Measurements from ENCODE around the gene ABCB1.
"Not testable (repeated sequence)": the region's sequence is repeated elsewhere in the genome, so short reads cannot be mapped to it uniquely, and the experiment has no call there.

ABCB1 gene

DNA sequence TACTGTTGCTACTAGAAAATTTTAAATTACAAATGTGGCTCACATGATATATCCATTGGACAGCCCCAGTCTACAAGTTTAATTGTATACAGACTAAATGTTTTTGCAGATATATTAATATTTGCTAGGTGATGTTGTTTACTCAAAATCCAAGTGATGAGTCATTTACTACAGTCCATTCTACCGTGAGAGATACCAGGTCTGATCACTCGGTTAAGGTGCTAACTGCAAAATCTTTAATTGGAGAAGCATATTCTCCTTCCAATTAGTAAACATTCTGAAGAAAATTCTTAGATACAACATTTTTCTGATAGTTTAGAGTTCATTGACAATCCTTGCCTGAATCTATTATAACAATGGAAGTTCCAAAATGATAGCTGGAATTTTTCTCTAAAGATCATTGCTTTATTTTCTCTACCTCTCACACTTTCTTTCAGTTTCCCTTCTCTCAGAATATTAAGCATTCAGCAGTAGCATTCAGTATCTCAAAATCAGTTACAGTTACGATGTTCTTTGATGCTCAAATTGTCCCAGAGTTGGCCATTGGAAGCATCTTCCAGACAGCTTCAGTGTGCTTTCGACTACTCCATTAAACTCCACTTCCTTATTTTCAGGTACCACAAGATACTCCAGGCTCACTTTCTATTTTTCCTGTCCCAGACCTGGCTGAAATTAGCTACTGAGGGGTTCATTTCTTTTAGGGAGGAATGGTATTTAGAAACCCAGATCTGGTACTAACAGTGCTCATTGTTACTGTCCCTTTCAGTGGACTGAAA lies 2.3 kb downstream of the ABCB1 start:
- peaks cover 22% of the 10 kb centered on the region for H3K4me1 Mint-ChIP-seq (ENCODE audit: low read depth)
- H3K27ac Mint-ChIP-seq, result no peak overlapping the region
- DNase-seq (ENCODE audit: low spot score), result no peak
- H3K4me3 Mint-ChIP-seq, result no peak overlapping the region
- no peaks in the 10 kb centered on the region for H3K36me3 Mint-ChIP-seq (ENCODE audit: low read depth)
- H3K9me3 Mint-ChIP-seq, result no peaks in the 10 kb centered on the region
- peaks cover 36% of the 10 kb centered on the region for H3K27me3 Mint-ChIP-seq (ENCODE audit: low read depth)

DNA sequence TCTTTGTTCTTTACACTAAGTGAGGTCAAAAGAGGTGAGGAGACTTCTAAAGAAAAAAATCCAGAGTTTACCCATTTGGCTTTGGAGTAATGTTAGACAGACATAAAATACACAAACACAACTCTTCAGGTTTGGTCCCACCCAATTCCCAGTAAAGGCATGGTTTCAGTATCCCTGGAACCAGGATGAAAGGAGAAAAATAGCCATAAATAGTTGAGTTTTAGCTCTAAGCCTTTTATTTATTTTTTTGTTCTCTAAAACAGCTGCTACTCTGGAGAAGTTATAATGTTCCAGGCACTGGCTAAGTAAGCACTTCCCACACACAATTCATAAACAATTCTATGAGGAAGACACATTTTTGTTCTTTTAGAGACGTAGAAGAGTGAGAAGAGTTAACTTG lies 4.0 kb downstream of the ABCB1 start:
- DNase-seq (ENCODE audit: low spot score), result no peak
- no peak overlapping the region for H3K27ac Mint-ChIP-seq
- no peaks in the 10 kb centered on the region for H3K9me3 Mint-ChIP-seq
- no peak overlapping the region for H3K4me3 Mint-ChIP-seq
- H3K36me3 Mint-ChIP-seq (ENCODE audit: low read depth), result no peaks in the 10 kb centered on the region
- H3K4me1 Mint-ChIP-seq (ENCODE audit: low read depth), result peaks cover 20% of the 10 kb centered on the region
- peaks cover 25% of the 10 kb centered on the region for H3K27me3 Mint-ChIP-seq (ENCODE audit: low read depth)

GRCh38 chr7:87596136-87596535 lies 4.5 kb downstream of the ABCB1 start:
- Mint-ChIP-seq H3K4me3 (no peak overlapping the region), H3K36me3 (ENCODE audit: low read depth) (no peaks in the 10 kb centered on the region), H3K4me1 (ENCODE audit: low read depth) (peaks cover 20% of the 10 kb centered on the region), H3K27me3 (ENCODE audit: low read depth) (peaks cover 21% of the 10 kb centered on the region), H3K27ac (no peak overlapping the region), H3K9me3 (no peaks in the 10 kb centered on the region)
- DNase-seq (ENCODE audit: low spot score), result no peak

- Mint-ChIP-seq H3K9me3 (no peaks in the 10 kb centered on the region), H3K4me3 (no peak overlapping the region), H3K4me1 (ENCODE audit: low read depth) (no peaks in the 10 kb centered on the region), H3K27me3 (ENCODE audit: low read depth) (peaks cover 2% of the 10 kb centered on the region), H3K27ac (no peak overlapping the region), H3K36me3 (ENCODE audit: low read depth) (no peaks in the 10 kb centered on the region)
- no peak for DNase-seq (ENCODE audit: low spot score)
Measured at GRCh38 chr7:87592300-87592699, 8.4 kb downstream of the ABCB1 start.

DNA sequence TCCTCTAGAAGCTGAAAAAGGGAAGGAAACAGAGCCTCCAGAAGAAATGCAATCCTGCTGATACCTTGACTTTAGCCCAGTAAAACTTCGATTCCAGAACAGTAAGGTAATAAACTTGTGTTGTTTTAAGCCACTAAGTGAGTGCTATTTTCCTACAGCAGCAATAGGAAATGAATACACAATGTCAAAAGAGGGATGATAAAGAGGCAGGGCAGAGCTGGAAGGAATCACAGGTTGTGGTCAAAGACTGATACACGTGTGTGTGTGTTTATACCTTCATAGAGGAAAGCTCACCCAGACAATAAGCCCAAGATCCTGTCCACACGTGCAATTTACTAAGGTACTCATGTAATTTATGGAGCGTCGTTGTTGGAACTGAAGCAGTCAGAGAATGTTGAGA lies 9.5 kb downstream of the ABCB1 start:
- no peak for DNase-seq (ENCODE audit: low spot score)
- peaks cover 4% of the 10 kb centered on the region for H3K4me1 Mint-ChIP-seq (ENCODE audit: low read depth)
- no peaks in the 10 kb centered on the region for H3K36me3 Mint-ChIP-seq (ENCODE audit: low read depth)
- H3K4me3 Mint-ChIP-seq, result no peak overlapping the region
- no peaks in the 10 kb centered on the region for H3K9me3 Mint-ChIP-seq
- H3K27ac Mint-ChIP-seq, result no peak overlapping the region
- H3K27me3 Mint-ChIP-seq (ENCODE audit: low read depth), result no peaks in the 10 kb centered on the region

DNA sequence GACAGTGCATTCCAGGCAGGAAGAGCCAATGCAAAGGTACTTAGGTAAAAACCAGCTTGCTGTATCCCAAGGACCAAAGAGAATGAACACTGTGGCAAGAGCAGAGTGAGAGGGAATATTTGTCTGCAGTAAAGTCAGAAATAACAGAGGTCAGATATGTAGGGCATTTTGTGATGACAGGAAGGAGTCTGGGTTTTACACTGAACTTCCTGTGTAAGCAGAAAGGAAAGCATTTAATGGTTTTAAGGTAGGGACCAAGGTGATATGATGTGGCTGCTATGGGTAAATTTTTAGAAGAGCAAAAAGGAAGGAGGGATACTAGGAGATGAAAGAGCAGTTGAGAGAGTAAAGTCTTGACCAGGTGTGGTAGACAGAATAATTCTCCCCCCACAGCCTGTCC lies 10.1 kb downstream of the ABCB1 start:
- no peak overlapping the region for H3K4me3 Mint-ChIP-seq
- H3K4me1 Mint-ChIP-seq (ENCODE audit: low read depth), result peaks cover 7% of the 10 kb centered on the region
- no peaks in the 10 kb centered on the region for H3K36me3 Mint-ChIP-seq (ENCODE audit: low read depth)
- H3K27ac Mint-ChIP-seq, result no peak overlapping the region
- H3K27me3 Mint-ChIP-seq (ENCODE audit: low read depth), result no peaks in the 10 kb centered on the region
- DNase-seq (ENCODE audit: low spot score), result no peak
- no peaks in the 10 kb centered on the region for H3K9me3 Mint-ChIP-seq

- Mint-ChIP-seq H3K27me3 (ENCODE audit: low read depth) (no peaks in the 10 kb centered on the region), H3K27ac (no peak overlapping the region), H3K4me1 (ENCODE audit: low read depth) (peaks cover 7% of the 10 kb centered on the region), H3K36me3 (ENCODE audit: low read depth) (no peaks in the 10 kb centered on the region), H3K9me3 (no peaks in the 10 kb centered on the region), H3K4me3 (no peak overlapping the region)
- DNase-seq (ENCODE audit: low spot score), result no peak
Measured at GRCh38 chr7:87589631-87590030, 11.1 kb downstream of the ABCB1 start.

DNA sequence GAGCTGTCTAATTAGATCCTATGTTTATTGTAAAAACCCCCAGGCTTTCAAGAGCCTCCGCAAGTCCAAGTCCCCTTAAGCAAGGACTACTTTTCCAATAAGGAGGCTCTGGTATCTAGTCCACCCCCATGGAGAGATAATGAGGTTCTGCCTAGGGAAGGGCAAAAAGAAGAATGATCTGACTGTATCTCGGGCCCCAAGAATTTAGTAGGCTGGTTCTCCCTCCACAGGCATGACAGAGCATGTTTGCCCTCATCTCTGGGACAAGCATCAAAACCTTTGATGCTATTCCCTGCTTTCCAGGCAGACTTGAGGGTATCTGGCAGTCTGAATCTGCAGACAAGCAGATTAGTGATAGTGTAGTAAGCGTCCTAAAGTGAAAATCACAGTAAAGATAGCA lies 19.0 kb downstream of the ABCB1 start:
- DNase-seq (ENCODE audit: low spot score), result no peak
- Mint-ChIP-seq H3K27me3 (ENCODE audit: low read depth) (no peaks in the 10 kb centered on the region), H3K27ac (no peak overlapping the region), H3K36me3 (ENCODE audit: low read depth) (no peaks in the 10 kb centered on the region), H3K4me1 (ENCODE audit: low read depth) (peaks cover 7% of the 10 kb centered on the region), H3K9me3 (peaks cover 4% of the 10 kb centered on the region), H3K4me3 (no peak overlapping the region)

GRCh38 chr7:87580636-87581035 lies 20.0 kb downstream of the ABCB1 start:
- Mint-ChIP-seq H3K36me3 (ENCODE audit: low read depth) (no peaks in the 10 kb centered on the region), H3K27me3 (ENCODE audit: low read depth) (no peaks in the 10 kb centered on the region), H3K4me1 (ENCODE audit: low read depth) (no peaks in the 10 kb centered on the region), H3K27ac (no peak overlapping the region), H3K9me3 (peaks cover 4% of the 10 kb centered on the region), H3K4me3 (no peak overlapping the region)
- DNase-seq (ENCODE audit: low spot score), result no peak

- H3K27ac Mint-ChIP-seq, result no peak overlapping the region
- no peak for DNase-seq (ENCODE audit: low spot score)
- peaks cover 3% of the 10 kb centered on the region for H3K4me1 Mint-ChIP-seq (ENCODE audit: low read depth)
- H3K27me3 Mint-ChIP-seq (ENCODE audit: low read depth), result no peaks in the 10 kb centered on the region
- no peak overlapping the region for H3K4me3 Mint-ChIP-seq
- H3K9me3 Mint-ChIP-seq, result peaks cover 4% of the 10 kb centered on the region
- no peaks in the 10 kb centered on the region for H3K36me3 Mint-ChIP-seq (ENCODE audit: low read depth)
Measured at GRCh38 chr7:87575521-87575920, 25.2 kb downstream of the ABCB1 start.

- no peak overlapping the region for H3K4me3 Mint-ChIP-seq
- no peaks in the 10 kb centered on the region for H3K36me3 Mint-ChIP-seq (ENCODE audit: low read depth)
- H3K27ac Mint-ChIP-seq, result no peak overlapping the region
- no peaks in the 10 kb centered on the region for H3K27me3 Mint-ChIP-seq (ENCODE audit: low read depth)
- H3K4me1 Mint-ChIP-seq (ENCODE audit: low read depth), result peaks cover 3% of the 10 kb centered on the region
- peaks cover 2% of the 10 kb centered on the region for H3K9me3 Mint-ChIP-seq
- DNase-seq (ENCODE audit: low spot score), result no peak
Measured at GRCh38 chr7:87574630-87575029, 26.1 kb downstream of the ABCB1 start.

DNA sequence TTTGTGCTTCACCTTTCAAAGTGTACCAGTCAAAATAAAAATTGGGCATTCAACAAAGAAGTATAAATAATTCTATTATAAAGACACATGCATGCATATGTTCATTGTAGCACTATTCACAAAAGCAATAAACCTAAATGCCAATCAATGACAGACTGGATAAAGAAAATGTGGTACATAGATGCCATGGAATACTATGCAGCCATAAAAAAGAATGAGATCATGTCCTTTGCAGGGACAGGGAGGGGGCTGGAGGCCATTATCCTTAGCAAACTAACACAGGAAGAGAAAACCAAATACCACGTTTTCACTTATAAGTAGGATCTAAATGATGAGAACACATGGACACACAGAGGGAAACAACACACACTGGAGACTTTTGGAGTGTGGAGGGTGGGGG lies 28.2 kb downstream of the ABCB1 start:
- not testable (repeated sequence) for H3K4me3 Mint-ChIP-seq

GRCh38 chr7:87570178-87570577 lies 30.5 kb downstream of the ABCB1 start:
- Mint-ChIP-seq H3K4me3 (no peak overlapping the region), H3K27me3 (ENCODE audit: low read depth) (no peaks in the 10 kb centered on the region), H3K4me1 (ENCODE audit: low read depth) (peaks cover 3% of the 10 kb centered on the region), H3K9me3 (no peaks in the 10 kb centered on the region), H3K27ac (no peak overlapping the region), H3K36me3 (ENCODE audit: low read depth) (no peaks in the 10 kb centered on the region)
- DNase-seq (ENCODE audit: low spot score), result no peak

More for the DNA sequence above, 28.2 kb downstream of the ABCB1 start:
- not testable (repeated sequence) for H3K27ac Mint-ChIP-seq; H3K27me3 Mint-ChIP-seq (ENCODE audit: low read depth); H3K4me1 Mint-ChIP-seq (ENCODE audit: low read depth); H3K9me3 Mint-ChIP-seq; DNase-seq (ENCODE audit: low spot score); H3K36me3 Mint-ChIP-seq (ENCODE audit: low read depth)

- no peak overlapping the region for H3K27ac Mint-ChIP-seq
- no peaks in the 10 kb centered on the region for H3K27me3 Mint-ChIP-seq (ENCODE audit: low read depth)
- no peaks in the 10 kb centered on the region for H3K9me3 Mint-ChIP-seq
- no peak for DNase-seq (ENCODE audit: low spot score)
- peaks cover 2% of the 10 kb centered on the region for H3K4me1 Mint-ChIP-seq (ENCODE audit: low read depth)
- H3K36me3 Mint-ChIP-seq (ENCODE audit: low read depth), result no peaks in the 10 kb centered on the region
- H3K4me3 Mint-ChIP-seq, result no peak overlapping the region
Measured at GRCh38 chr7:87567052-87567451, 33.6 kb downstream of the ABCB1 start.

DNA sequence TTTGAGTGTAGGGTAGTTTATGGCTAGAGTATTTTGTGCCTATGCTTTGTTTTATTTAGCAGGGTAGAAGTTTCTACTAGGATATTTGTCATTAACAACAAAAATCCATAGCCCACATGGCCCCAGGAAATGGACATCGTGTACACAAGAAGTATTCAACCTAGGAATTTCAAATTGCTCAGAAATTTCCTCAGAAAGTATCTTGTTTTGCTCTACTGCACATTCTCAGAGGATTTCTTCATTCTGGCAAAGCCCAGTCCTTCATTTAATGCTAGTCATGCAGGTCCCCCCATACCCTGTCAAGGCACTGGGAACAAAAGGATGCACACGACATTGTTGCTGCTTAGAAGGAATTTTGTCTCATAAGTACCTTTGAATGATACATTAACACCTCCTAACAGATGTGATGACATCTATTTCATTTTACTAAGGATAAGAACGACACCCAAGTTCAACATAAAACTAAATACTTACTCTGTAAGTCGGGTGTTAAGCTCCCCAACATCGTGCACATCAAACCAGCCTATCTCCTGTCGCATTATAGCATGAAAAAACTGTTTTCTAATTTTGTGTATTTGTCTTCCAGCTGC lies 34.3 kb downstream of the ABCB1 start:
- no peaks in the 10 kb centered on the region for H3K9me3 Mint-ChIP-seq
- no peaks in the 10 kb centered on the region for H3K36me3 Mint-ChIP-seq (ENCODE audit: low read depth)
- H3K4me1 Mint-ChIP-seq (ENCODE audit: low read depth), result peaks cover 2% of the 10 kb centered on the region
- DNase-seq (ENCODE audit: low spot score), result no peak
- no peak overlapping the region for H3K27ac Mint-ChIP-seq
- no peaks in the 10 kb centered on the region for H3K27me3 Mint-ChIP-seq (ENCODE audit: low read depth)
- H3K4me3 Mint-ChIP-seq, result no peak overlapping the region

Measured in T-helper 2 cell treated with Interferon-gamma antibody and Interleukin-4, amounts not matched to agents 5 μg/mL and 100 μg/mL, for 36 hours (primary cell).